NCI-H187 treated with DMSO at 0.1 percent for 48 hours (cell line): Measurements from ENCODE around the gene PTPRN2.
"Not testable (repeated sequence)": the region's sequence is repeated elsewhere in the genome, so short reads cannot be mapped to it uniquely, and the experiment has no call there.

ENCODE experiments used
- DNase-seq: peaks from one replicate; lab custom pipeline; 2025; lab: John Stamatoyannopoulos, UW

Gene PTPRN2

DNA sequence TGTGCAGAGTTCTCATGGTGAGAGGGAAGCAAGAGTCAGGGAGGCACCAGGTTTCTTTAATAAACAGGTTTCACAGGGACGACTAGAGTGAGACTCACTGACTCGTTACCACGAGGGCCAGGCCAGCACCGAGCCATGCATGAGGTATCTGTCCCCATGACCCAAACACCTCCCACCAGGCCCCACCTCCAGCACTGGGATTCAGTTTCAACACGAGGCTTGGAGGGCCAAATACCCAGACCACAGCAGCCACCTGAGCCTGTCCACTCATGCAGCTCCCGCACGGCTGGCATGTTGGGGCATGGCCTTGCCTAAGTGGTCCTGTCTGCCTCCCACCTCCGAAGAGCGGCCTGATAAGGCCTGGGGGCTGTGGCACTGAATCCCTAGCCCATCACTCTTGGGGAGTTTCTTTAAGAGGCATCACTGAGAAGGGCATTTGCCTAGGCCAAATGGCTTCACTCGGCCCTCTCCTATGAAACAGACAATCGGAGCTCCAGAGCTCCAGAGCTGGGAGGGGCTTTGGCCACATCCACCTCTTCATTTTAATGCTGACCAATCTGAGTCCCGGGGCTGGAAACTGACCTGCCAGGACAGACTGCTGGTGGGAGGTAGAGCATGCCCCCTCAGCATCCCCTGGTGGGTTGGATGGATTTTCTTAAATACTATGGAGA lies 1093.0 kb downstream of the PTPRN2 start:
- DNase-seq, result no peak

DNA sequence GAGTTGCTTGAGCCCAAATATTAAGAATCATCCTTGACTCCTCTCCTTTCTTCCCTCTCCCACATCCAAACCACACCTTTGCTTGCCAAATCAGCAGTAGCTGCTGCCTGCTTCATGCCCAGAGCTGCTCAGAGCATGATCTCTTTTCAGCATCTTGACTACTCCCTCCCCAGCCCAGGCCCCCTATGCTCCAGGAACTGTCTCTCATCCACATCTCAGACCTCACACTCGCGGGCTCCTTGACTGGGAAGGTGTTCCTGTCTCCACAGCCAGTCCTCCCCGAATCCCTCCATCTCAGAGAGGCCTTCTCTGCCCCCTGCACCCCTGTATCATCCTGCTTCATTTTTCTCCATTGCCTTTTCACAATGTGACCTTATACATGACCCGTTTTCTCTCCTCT lies 1093.8 kb downstream of the PTPRN2 start:
- DNase-seq, result no peak

DNA sequence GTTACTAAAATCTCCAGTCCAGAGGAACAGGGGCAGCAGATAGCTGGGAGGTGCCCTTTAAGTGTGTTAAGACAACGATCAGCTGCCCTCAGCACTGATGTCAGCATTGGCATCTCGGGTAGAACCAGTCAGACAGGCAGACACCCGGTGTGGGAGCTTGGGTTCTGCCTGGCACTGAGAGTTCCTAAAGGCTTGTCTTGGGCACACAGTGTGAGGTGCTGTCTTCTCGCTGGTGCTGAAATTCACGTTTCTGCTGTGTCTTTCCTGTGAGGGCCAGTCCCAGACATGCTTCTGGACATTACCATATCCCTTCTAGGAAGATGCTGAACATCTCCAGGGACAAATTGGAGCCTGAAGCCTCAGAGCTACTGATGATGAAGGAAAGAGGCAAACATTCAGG lies 1094.6 kb downstream of the PTPRN2 start:
- no peak for DNase-seq

DNA sequence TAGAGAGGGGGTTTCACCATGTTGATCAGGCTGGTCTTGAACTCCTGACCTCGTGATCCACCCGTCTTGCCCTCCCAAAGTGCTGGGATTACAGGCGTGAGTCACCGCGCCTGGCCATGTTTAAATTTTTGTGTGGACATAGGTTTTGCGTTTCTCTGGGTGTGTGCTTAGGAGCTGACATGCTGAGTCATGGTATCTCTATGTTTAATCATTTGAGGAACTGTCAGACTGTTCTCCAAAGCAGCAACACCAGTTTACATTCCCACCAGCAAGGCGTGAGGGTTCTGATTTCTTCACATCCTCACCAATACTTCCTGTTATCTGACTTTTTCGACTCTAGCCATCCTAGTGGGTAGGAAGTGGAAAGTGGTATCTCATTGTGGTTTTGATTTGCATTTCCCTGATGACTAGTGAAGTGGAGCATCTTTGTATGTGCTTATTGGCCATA lies 1097.1 kb downstream of the PTPRN2 start:
- DNase-seq, result no peak

DNA sequence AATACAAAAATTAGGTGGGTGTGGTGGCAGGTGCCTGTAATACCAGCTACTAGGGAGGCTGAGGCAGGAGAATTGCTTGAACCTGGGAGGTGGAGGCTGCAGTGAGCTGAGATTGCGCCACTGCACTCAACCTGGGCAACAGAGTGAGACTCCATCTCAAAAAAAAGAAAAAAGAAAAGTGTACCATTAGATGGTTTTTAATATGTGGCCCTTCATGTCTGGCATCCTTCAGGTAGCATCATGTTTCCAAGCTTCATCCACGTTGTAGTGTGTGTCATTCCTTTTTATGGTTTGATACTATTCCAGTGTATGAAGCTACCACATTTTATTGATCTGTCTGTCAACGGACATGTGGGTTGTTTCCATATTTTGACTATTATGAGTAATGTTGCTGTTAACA lies 1097.8 kb downstream of the PTPRN2 start:
- not testable (repeated sequence) for DNase-seq
